CD4-positive, alpha-beta T cell treated with Interleukin-6 for 4 hours (primary cell): ENCODE data around the gene VTN.

Source experiments
- DNase-seq: peaks from one replicate; pipeline ENCODE4 v3.0.0-alpha.2; 2020; ENCODE audit warnings: mixed read lengths

VTN gene

GRCh38 chr17:28367641-28368305 lies 2.3 kb downstream of the VTN start:
- DNase-seq = no peak

DNA sequence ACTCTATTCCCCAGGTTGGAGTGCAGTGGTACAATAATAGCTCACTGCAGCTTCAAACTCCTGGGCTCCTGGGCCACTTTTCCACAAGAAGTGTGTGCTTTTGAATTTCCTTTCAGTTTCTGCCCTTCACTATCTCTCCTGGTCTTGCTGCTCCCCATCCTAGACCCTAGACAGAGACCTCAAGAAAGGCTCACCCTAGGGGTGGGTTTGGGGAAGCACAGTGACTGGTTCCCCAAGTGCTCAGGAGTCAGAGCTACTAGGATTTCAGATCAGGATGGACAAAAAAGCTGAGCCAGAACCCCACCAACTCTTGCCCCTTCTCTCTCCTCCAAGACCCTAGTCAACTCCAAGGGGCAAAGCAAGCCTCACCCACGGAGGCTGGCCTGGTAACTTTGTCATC lies 3.5 kb downstream of the VTN start:
- DNase-seq = no peak

GRCh38 chr17:28365487-28365886 lies 4.6 kb downstream of the VTN start:
- no peak for DNase-seq

DNA sequence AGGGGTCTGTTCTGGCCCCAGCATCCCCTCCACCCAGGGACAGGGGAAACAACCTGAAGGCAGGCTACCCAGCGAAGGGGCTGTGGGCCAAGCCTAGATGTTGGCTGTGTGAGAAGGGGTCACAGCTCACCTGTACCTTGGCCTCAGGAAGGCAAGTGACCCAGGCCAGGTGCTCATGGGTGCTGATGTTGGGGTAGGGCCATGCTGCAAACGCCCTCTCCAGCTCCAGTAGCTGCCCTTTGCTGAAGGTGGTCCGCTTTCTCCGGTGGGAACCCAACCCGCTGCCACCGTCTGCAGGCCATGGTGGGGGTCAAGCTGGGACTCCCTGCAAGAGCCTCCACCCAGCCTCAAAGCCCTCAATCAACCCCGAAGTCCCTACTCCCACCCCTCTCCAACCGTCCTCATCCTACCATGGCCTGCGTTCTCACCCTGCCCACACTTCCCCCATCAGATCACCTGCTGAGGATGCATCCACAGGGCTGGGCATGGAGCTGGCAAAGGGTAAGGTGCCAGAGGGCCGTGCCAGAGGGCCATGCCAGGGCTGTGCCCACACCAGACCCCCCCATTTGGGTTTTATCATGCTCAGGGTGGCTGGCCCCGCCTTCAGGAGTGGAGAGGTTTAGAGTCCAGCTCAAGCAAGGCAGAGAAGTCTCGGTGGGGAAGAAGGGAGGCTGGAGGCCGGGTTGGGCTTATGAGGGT lies 5.3 kb downstream of the VTN start, which contains the start of gene SEBOX:
TSS of gene SEBOX (minus strand) at position 535 of the 699 bp plus-strand sequence. CDS start at position 487, 48 bp downstream.
- no peak for DNase-seq

DNA sequence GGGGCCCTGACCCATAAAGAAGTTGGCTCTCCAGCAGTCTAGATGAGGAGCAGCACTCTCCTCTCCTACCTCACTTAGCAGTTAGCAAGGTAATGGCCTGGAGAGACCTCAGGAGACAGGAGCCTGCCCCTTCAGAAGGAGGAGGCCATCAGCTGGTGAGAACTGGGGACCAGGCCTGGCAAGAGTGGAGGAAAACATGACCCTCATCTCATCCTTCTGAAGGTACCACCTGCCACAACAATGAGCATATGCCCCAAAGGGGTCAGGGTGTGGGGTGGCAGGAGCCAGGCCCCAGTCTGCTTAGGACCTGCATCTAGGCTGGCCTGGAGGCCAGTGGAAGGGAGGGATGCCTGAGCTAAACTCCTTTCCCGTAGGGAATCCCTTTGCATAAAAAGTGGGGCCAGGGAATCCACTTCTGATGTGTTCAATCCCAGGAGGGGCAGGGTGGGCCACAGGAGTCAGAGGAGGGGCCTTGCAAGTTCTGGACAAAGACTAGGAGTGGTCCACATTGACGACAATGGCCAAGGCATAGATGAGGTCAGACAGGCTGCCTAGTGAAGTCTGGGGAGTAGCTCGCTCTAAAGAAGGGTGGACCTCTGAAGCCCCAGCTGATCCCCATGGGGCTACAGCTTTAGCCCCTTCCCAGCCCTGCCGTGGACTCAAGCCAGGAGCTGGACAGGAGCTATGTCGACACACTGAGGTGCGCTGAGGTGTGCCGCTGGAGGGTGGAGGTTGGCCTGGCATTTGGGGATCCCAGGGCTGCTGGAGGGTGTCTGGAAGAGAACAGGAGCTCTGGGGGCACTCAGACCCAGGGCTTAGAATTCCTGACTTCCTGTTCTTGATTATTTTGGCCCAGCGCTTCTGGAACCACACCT lies 6.1 kb downstream of the VTN start:
- no peak for DNase-seq

DNA sequence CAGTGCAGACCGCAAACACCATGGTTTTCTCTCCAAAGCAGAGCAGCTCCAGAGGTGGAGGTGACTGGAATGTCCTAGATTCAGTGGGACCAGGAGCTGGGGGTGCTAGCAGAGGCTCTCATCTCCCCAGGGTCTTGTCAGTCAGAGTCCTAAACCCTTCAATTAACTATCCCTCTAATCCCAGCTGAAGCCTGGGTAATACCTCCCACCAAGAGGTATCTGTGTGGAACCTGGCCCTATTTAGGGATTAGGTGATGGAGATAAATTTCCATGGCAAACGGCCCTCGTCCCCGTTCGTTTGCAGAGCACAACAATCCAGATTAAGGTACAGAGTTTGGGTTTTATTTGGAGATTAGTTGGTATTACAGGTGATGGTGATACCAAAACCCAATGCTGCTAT lies 6.9 kb downstream of the VTN start:
- DNase-seq = no peak

DNA sequence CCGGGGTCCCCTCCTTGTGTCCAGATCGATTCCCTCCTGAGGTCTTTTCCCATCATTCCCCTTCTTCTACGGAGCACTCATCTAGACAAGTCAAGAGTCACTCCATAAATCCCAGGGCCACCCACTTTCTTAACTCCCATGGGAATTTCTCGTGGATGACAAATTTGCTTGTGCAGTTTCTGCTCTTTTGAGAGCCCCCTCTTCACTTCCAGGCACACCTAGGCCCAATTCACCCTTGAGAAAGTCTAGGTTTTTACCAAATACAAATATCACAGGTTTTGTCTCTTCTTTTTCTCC lies 12.3 kb downstream of the VTN start:
- DNase-seq = no peak

GRCh38 chr17:28357061-28357900 lies 12.8 kb downstream of the VTN start, which contains the start of gene POLDIP2:
Gene POLDIP2, minus strand, starts transcription at chr17:28357527. Its CDS starts 79 bp downstream, at chr17:28357448.
- DNase-seq = peak; percentile 95

DNA sequence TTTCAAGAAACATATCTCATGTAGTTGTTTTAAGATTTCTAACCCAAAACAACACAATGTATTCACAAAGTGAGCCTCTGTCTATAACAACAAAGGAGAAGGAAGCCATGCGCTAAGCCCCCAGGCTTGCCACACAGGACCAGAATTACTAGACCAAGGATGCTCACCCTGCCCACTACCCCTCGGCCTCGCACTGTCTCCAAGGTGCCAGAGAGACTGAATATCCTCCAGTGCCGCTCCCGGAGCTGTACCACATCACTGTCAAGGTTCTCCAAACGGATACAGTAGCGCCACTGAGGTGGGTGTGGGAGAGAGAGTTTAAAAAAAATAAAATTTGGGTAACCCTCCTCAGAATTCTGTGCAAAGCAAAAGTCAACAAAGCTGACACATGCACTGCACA lies 19.8 kb downstream of the VTN start:
- DNase-seq = no peak

GRCh38 chr17:28348979-28349378 lies 21.1 kb downstream of the VTN start:
- no peak for DNase-seq

GRCh38 chr17:28347261-28347891 lies 22.7 kb downstream of the VTN start:
- DNase-seq = no peak

DNA sequence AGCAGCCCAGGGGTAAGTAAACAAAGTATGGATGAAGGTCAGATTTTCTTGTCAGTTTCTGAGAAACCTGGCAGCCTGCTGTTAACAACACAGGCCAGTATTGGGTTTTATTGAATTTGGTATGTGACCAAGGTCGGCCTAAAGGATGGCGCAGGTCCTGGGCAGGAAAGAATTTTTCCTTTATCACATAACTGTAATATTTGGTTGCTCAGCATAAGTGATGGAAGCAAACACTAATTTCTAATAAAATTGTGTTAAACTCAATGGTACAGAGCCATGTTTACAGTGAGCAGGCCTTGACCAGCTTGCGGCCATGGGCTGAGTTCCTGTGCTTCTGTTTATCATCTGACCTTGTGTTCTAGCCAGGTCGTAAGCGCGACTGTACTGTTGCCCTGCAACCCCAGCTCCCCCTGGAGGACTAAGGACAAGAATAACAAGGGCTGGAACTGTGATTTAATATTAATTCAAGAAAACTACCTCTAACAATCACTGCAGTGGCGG lies 23.3 kb downstream of the VTN start:
- no peak for DNase-seq

- DNase-seq = no peak
These were observed 23.9 kb downstream of the VTN start for GRCh38 chr17:28346199-28346580.

DNA sequence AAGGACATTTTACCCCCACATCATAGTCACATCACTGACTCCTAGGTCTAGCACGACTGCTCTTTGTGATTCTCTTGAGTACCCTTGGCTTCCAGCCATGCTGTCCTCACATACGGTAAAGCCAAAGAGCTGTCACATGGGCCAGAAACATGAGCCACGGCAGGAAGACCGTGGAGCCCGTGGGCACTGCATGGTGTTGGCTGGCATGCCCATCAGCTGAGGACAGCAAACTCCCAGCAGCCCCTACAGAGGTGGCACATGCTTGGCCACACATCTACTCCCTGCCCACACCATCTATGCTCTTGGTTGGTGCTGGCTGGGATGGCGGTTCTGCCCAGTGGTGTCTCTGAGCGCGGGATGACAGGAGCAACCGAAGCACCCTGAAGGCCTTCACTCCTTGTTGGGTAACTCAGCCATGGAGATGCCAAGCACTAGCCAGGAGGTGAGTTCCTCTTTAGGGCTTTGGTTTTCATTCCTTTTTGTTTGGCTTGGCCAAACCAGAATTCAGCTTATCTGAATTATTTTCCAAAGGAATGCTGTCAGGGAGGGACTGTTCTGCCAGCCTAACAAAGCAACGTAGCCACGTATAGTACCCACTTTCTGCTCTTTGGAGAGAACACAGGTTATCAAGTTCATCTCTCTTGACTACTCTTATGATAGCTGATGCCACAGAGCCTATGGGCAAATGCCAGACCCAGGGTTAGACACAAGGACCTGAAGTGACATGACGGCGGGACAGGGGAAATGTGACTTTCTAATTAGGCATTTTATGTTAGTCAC lies 24.5 kb downstream of the VTN start:
- DNase-seq = no peak

DNA sequence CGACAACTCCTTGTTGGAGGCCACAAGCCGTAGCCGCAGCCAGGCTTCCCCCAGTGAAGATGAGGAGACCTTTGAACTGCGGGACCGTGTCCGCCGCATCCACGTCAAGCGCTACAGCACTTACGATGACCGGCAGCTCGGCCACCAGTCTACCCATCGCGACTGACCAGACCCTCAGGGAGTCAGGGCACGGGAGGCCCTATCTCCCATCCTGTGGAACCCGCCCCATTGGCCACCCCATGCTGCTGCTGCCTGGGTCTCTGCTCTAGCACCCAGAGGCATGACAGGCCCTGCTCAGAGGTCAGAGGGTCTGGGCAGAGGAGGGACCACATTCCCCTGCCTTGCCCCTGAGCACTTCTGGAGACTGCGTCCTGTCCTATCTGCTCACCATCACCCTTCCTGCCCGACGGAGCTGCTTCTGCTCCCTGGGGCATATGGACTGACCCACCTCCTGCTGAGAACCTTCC lies 25.6 kb downstream of the VTN start:
- DNase-seq = no peak

DNA sequence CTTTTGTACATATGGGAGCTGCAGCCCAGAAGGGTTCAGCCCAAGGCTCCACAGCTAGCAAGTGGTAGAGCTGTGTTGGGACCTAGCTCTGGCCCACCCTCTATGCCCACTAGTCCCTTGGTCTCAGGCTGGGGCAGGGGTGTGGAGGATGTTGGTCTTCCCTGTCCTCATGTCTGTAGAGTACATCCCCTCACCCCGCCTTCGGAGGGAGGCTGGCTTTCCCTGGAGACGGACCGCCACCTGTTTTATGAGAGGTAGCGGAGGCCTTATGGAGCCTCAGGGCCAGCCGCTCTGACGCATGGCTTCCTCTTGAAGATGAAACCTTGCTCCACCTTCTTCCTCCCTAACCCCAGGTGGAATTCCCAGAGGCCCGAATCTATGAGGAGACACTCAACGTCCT lies 26.1 kb downstream of the VTN start:
- no peak for DNase-seq

DNA sequence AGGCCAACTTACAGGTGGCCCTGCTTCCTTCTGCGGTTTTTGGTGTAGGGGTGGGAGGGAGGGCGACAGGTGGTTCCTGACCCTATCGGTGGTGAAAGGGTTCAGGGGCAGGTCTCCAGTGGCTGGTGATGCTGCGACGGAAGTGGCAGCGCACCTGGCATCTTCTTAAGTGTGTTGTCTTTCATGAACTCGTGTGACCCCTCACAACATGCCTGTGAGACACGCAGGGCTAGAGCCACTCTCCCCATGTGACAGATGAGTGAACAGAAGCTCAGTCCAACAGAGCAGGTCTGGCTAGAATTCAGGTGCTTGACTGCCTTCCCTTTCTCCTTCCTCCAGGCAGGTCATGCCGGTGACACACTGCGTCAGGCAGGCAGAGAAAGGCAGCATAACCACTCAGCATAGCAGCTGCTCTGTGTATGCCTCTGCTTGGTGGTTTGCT lies 26.6 kb downstream of the VTN start:
- DNase-seq = no peak

GRCh38 chr17:28342313-28342712 lies 27.8 kb downstream of the VTN start:
- no peak for DNase-seq

DNA sequence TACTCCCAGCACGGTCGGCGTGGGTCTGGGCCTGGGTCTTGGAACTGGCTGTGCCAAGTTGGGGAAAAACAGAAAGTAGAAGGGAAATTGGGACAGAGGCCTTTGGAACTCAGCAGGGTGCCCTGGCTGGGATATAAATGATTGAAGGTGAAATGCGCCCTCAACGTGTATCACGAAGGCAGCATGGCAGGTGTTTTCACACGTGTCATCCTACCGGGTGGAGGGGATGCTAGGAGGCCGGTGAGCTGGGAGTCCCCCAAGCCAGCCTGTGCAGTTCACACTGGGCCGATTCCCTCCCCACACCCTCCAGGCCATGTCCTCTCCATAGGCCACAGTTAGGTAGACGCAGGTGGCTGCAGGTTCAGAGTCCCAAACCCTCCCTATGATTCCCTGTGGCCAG lies 28.6 kb downstream of the VTN start:
- no peak for DNase-seq

- no peak for DNase-seq
These were observed 29.7 kb downstream of the VTN start for GRCh38 chr17:28340374-28340773.

DNA sequence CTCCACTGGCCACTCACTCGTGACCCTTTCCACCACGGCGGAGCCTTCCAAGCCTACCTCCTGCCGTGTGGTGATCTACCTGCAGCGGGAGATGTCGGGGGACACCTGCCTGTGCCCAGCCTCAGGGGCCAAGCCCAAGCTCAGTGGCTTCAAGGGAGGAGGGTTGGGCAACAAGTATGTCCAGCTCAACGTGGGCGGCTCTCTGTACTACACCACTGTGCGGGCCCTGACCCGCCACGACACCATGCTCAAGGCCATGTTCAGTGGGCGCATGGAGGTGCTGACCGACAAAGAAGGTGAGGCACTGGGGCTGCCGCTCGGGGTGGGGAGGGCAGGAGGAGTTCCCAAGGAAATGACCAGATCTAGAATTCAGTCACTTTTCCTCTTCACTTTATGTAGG lies 30.7 kb downstream of the VTN start:
- no peak for DNase-seq
